RPMI8226 (cell line): ENCODE data around the gene PRKD1.
"Not testable (repeated sequence)": the region's sequence is repeated elsewhere in the genome, so short reads cannot be mapped to it uniquely, and the experiment has no call there.

Source experiments
- DNase-seq: peaks from one replicate; pipeline ENCODE4 v3.0.0-alpha.2; 2015

PRKD1 gene

DNA sequence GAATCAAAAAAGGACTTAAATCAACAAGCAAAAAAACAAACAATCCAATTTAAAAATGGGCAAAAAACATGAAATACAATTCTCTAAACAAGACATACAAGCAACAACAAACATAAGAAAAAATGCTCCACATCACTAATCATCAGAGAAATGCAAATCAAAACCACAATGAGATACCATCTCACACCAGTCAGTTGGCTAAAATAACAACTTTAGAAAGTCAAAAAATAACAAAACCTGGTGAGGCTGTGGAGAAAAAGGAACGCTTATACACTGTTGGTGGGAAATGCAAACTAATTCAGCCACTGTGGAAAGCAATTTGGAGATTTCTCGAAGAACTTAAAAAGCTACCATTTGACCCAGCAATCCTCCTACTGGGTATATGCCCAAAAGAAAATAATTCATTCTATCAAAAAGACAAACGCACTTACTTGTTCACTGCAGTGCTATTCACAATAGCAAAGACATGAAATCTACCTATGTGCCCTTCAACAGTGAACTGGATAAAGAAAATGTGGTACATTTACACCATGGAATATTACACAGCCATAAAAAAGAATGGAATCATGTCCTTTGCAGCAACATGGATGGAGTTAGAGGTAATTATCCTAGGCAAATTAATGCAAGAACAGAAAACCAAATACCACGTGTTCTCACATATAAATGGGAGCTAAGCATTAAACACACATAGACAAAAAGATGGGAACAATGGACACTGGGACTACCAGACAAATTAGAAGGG lies 26.9 kb downstream of the PRKD1 start:
- DNase-seq: no peak

DNA sequence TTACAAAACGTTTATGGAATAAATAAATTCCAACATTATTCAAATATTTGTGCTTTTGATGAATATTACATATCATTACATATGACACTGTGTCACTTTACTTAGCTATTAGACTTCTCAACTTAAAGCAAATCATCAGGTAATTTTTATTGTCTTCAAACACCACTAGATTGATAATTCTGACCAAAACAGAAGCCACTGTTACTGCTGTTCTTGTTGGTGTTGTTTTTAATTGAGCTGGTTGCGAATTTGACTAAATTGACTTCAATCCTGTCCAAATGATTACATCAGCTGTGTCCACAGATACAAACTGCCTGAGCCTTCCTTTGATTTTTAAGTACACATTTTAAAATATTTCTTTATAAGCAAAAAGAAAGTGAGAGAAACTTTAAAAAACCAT lies 29.2 kb downstream of the PRKD1 start:
- no peak for DNase-seq

DNA sequence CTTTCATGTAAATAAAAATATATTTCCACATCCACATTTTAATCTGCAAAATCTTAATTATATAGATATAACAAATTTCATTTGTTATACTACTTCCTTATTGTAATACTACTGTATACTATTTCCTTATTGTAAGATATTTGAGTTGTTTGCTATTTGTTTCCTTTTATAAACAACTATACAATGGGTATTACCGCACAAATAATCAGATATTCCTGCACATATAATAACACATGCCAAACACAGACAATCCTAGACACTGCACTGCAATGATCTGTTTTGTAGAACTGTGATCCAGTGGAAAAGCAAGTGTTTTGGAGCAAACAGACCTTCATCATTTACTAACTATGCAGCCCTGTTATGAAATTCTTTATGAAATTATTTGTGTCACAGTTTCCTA lies 30.5 kb downstream of the PRKD1 start:
- no peak for DNase-seq

DNA sequence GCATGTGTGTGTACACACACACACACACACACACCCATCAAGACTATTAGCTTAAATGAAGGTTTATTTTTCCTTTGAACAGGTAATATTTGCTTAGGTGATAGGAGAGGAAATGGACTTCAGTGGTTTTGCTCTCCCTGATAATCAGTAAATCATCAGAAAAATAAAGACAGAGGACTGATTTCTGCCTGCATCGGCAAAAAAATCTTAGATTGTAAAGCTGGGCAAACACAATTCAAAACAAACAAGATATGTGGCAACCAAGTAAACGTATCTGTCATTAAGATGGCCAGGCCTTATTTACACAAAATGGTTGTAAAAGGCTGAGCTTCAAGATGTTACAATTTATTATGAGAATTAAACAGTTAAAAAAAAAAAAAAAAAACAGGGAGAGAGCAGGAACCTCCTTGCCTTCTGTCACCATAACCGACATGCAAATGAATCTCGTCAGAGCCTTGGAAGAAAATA lies 31.3 kb downstream of the PRKD1 start:
- DNase-seq: no peak

DNA sequence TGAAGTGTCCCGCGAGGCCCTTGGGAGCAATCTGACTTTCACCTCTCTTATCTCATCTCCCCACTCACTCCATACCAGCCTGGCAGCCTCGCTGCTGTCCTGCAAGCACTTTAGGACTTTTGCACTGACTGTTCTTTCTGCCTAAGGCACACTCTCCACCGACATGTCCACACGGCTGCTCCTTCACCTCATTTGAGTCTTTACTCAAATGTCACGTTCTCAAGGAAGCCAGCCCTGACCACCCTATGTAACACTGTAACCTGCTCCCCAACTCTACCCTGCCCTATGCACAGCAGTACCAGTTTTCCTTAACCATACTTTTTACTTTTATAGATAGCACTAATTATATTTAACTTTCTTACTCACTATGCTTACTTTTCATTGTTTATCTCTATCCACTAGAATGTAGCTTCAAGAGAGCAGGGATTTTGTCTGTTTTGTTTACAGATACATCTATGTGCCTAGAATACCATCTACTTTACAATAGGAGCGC lies 32.0 kb downstream of the PRKD1 start:
- DNase-seq: no peak

DNA sequence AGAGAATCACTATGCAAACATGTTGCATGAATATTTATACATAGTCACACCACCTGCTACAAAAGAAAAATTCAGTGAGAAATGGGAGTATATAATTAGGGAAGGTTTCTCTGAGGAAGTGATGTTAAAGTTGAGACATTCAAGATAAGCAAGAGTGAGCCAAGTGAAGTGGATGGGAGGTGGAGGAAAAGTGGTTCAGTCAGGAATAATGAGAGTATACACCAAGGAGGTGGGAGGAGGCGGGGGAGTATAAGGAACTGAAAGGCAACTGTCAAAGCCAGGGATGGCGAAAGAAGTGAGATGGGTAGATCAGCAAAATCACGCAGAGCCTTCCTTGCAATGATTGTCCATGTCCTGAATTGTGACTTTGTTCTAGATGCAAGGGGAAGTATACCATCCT lies 33.7 kb downstream of the PRKD1 start:
- no peak for DNase-seq

DNA sequence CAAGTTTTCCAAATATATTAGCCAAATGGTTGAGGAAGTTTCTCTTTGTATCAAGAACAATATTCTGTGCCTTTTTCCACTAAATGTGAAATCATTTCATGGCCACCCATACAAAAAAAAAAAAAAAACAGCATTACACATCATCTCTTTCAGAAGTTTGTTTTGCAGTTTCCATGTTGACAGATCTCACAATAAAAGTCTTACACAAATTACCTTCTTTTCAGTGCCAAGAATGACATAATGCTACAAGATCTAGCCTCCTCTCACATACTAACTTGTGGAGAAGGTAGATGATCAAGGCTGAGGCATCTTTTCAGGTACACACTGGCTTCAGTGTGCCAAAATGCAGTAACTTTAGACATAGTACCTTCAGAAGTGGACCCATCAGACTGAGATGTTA lies 35.3 kb downstream of the PRKD1 start:
- no peak for DNase-seq

DNA sequence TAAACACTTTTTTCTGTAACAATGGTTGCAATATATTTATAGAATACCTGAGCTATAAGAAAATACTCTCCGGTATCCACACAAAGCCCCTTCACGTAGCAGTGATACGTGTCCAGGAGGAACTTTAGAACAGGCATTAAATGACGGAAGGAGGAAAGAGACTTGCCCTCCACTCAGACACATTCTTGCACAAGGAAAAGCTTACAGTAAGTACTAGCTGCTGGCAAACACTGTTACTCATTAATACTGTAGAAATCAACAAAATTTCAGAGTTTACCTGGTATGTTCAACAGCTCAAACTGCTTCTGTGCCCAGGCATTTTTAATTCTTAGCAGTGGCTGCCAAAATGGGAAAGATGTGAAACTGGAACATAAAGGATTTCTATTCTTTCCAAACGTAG lies 41.7 kb downstream of the PRKD1 start:
- DNase-seq: no peak

DNA sequence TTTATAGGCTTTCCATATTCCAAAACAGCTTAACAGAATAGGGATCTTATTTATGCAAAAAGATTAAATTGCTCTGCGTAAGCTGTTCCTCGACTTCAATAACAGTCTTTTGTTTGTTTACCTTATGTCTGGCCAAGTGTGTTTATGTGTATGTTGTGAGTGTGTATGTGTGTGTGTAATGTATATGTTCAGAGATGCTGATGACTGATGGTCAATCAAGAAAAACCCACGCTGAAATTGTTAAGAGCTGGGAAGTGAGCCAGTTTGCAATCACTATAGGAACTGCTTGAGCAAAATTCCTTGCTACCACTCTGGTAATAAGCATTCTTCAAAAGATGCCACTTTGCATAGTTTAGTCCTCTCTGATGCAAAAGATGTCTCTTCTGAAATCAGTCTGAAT lies 59.6 kb downstream of the PRKD1 start:
- no peak for DNase-seq

DNA sequence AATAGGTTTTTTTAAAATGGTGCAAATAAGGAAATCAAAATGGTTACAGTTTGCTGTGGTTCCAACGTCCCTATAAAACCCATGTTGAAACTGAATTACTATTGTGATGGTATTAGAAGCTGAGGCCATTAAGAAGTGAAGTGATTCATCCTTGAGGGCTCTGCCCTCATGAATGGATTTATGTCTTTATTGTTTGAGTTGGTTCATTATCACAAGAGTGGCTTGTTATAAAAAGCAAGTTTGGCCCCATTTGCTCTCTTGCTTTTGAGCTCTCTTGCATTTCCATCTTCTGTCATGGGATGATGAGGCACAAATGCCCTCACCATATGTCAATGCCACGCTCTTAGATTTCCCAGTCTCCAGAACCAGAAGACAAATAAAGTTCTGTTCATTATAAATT lies 62.3 kb downstream of the PRKD1 start:
- DNase-seq: no peak

DNA sequence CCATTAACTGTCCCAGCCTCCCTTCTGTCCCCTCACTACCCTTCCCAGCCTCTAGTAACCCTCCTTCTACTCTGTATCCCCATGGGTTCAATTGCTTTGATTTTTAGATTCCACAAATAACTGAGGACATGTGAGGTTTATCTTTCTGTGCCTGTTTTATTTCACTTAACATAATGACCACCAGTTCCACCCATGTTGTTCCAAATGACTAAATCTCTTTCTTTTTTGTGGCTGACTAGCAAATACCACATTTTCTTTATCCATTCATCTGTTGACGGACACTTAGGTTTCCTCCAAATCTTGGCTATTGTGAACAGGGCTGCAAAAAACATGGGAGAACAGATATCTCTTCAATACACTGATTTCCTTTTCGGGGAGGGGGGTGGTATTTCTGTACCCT lies 65.7 kb downstream of the PRKD1 start:
- DNase-seq: no peak

DNA sequence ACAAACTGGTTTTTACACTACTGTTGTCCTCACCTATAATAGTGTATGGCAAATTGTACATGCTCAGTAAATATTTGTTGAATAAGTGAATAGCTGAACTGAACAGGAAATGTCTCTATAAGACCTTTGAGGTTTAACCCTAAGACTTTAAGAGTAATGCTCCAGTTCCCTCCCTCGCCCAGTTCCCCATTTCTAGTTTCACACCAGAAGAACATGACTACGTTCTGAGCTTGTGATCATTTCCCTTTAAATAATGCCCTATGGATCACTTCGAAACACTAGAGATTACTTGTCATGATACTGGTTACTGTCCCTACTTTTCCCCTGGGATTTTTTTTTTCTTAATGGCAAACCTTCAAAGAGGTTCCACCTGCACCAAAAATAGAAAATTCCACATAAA lies 69.3 kb downstream of the PRKD1 start:
- peak; percentile 67 for DNase-seq

DNA sequence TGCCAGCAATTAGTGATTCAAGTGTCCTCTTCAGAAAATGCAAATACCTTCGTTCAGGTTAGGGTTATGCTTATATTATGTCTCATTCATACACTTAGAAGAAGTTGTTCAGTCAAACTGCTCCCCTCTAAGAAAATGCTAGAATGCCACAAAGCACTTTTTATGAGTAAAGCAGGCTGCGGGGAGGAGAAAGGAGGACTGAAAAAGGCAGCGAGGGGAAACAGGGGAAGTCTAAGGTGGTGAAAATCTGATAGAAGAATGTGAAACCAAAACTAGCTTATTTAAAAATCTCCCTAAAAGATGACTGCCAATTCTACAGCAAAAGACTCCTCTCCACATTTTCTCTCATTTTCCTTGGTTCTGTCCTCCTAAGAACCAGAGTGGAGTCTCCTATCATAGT lies 70.1 kb downstream of the PRKD1 start:
- peak; percentile 78 for DNase-seq

DNA sequence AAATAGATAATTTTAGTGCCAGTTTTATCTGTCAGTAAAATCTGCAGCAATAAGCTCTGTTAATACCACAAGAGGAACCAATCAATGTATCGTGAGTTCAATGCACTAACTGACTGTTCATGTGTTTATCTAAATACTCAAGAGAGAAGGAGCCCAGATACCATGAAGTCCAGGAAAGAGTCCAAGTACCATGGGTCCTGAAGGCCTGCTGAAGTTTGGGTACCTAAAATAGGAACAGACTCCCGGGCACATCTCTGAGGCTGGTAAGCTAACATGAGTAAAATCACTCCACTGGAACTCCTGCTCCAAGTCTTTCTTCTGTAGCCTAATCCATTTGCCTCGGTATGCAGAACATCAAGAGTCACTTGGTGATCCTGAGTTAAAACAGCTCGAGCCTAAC lies 71.1 kb downstream of the PRKD1 start:
- peak; percentile 3 for DNase-seq

DNA sequence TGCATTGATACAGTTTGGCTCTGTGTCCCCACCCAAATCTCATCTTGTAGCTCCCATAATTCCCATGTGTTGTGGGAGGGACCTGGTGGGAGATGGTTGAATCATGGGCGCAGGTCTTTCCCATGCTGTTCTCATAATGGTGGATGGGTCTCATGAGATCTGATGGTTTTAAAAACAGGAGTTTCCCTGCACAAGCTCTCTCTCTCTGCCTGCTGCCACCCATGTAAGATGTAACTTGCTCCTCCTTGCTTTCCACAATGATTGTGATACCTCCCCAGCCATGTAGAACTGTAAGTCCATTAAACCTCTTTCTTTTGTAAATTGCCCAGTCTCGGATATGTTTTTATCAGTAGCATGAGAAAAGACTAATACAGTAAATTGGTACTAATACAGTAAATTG lies 74.0 kb downstream of the PRKD1 start:
- DNase-seq: not testable (repeated sequence)

DNA sequence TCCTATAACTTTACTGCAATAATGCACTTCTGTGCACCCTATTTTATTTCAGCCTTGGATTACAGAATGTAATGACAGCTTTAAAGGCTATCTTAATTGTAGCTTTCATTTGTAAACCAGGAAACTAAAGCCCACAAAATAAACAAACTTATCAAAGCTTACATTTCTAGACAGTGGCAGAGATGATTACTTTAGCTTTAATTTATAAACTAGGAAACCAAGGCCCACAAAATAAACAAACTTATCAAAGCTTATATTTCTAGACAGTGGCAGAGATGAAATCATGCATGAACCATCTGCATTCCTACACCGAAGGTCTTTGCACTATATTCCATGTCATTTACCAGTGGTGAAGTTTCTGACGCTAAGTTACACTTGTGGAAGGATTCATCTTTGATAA lies 74.4 kb downstream of the PRKD1 start:
- no peak for DNase-seq

DNA sequence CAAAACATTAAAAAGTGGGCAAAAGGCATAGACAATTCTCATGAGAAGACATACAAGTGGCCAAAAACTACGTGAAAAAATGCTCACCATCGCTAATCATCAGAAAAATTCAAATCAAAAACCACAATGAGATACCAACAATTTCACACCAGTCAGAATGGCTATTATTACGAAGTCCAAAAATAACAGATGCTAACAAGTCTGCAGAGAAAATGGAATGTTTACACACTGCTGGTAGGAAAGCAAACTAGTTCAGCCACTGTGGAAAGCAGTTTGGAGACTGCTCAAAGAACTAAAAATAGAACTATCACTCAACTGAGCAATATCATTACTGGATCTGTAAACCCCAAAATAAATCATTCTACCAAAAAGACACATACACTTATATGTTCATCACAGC lies 76.2 kb downstream of the PRKD1 start:
- DNase-seq: no peak

DNA sequence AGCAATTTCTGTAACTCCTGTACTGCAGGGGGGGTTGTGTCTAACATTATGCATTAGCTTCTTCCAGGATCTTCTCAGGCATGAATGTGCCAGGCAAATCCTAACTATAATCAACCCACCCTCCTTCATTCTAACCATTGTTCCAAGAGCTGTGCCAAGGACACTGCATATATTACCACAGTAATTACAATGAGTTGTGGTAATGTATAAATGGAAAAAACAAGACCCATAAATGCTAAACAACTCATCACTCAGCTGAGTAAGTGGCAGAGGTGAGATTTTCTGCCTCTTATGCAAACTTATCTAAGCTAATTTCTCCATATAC lies 80.6 kb downstream of the PRKD1 start:
- DNase-seq: no peak

DNA sequence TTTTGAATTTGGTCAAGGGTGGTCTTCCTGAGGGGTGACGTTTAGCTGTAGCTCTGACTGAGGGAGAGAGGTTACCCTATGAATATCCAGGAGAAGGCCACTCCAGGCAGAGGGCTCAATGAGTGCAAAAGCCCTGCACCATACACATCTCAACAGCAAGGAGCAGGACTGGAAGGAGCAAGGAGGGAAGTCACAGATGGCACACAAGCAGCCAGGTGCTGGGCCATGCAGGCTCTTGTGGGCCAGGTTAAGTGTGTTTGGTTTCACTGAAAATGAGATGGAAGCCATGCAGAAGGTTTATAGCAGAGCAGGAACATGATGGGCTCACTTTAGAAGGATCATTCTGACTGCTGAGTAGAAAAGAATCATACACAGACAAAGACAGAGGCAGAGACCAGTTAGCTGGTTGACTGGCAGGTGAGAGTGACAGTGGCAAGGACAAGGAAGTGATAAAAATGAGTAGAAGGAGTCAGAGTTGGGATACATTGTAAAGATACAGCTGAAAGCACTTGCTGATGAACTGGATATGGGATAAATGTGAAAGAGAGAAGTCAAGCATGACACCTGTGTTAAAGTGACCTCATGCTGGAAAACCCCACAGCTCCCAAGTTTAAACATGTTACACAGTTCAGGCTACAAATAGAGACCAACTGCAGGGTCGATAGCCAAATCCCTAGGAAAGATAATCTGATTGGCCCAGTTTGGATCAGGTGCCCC lies 81.2 kb downstream of the PRKD1 start:
- peak; percentile 28 for DNase-seq

DNA sequence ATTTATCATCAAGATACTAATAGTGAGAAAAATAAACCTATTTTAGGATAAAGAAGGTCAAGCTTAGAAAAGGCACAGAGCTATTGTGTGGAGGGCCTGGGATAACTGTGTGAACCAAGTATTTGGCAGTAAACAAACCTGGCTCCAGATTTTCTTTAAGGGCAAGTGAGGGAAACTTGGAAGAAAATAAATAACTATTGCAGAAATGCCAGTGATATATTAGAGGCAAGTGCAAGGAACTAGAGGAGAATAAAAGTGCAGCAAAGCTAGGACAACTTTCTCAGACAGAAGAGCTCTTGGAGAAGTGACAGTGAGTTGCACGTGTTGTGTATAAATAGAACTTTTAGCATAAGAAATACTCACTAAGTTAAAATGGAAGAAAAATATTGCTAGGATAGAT lies 83.7 kb downstream of the PRKD1 start:
- DNase-seq: no peak

DNA sequence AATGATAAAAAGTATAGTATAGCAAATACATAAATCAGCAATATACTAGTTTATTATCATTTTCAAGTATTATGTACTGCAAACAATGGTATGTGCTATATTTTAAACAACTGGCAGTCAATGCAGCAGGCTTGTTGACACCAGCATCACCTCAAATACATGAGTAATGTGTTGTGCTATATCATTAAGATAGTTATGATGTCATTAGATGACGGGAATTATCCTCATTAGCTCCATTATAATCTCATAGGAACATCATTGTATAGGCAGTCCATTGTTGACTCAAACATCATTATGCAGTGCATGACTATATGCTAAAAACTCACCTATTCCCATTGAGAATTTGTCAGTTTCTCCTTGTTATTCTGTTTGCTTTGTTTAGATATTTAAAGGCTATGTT lies 85.4 kb downstream of the PRKD1 start:
- no peak for DNase-seq

DNA sequence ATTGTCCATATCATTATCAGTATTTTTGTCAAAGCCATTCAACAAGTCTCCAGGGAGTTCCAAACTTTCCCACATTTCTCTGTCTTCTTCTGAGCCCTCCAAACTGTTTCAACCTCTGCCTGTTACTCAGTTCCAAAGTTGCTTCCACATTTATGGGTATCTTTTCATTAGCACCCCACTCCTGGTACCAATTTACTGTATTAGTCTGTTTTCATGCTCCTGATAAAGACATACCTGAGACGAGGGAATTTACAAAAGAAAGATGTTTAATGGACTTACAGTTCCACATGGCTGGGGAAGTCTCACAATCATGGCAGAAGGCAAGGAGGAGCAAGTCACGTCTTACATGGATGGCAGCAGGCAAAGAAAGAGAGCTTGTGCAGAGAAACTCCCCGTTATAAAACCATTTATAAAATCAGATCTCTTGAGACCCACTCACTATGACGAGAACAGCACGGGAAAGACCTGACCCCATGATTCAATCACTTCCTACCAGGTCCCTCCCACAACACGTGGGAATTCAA lies 87.2 kb downstream of the PRKD1 start:
- DNase-seq: not testable (repeated sequence)

DNA sequence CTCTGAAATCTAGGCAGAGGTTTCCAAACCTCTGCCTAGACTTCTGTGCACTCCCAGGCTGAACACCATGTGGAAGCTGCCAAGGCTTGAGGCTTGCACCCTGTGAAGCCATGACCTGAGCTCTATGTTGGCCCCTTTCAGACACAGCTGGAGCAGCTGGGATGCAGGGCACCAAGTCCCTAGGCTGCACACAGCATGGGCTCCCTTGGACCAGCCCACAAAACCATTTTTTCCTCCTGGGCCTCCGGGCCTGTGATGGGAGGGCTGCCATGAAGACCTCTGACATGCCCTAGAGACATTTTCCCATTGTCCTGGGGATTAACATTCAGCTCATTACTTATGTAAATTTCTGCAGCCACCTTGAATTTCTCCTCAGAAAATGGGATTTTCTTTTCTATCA lies 88.0 kb downstream of the PRKD1 start:
- DNase-seq: not testable (repeated sequence)

DNA sequence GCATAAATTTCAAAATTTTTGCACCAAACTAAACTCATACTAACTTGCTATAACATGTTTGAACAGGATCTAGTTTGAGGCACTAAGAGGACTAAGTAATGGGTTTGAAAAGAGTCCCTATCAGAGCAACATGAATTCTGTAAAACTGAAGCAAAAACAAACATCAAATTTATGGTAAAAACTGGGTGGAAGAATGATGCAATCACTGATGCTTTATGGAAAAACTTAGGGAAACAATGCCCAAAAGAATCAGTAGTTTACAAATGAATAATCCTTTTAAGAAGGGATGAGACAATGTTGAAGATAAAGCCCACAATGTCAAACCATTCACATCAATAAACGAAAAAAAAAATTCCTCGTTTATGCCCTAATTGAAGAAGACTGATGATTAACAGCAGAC lies 88.9 kb downstream of the PRKD1 start:
- no peak for DNase-seq
